Ureter (tissue), 1 donor: ENCODE measurements around the gene ARHGAP6. TPM values are rescaled to one million over a fixed set of nuclear protein-coding genes. Genes with fewer than 3 reads are reported as not detected.

Experiments used
- DNase-seq: peaks from one replicate; pipeline ENCODE4 v3.0.0-alpha.2; 2020; ENCODE audit warnings: low spot score
- total RNA-seq: library from RNA; stranded (reverse); gene quantifications from one replicate; pipeline ENCODE4 v1.2.4, GENCODE V29; 2023
- donor health status: DM: yes; HTN: yes; CAD: no.

ARHGAP6 gene
- total RNA-seq, 1 donor from 2014 or later = 29.6 TPM

DNA sequence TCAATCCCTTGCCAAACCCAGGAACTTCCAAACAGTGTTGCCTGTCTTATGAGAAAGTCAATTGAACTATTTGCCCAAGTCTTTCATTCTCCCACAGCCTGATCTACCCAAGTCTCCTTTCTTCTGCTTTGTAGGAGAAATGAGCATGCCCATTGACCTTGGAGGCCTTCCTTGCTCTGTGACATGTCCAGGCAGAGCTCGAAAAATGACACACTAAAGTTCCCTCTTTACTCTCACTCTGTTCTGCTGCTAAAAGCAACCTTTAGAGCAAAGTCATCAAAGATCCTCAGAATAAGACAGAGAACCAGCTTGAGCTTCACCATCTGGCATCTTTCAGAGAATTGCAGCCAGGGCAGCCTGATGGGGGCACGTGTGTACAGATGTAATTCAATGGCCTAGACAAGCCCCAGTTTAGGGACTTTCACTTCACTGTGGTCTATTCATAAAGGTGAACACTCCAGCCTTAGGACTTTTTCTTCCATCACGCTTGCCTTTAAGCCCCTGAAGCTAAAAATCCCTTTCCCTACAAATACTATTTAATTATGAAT lies 236.1 kb downstream of the ARHGAP6 start:
- DNase-seq = no peak

DNA sequence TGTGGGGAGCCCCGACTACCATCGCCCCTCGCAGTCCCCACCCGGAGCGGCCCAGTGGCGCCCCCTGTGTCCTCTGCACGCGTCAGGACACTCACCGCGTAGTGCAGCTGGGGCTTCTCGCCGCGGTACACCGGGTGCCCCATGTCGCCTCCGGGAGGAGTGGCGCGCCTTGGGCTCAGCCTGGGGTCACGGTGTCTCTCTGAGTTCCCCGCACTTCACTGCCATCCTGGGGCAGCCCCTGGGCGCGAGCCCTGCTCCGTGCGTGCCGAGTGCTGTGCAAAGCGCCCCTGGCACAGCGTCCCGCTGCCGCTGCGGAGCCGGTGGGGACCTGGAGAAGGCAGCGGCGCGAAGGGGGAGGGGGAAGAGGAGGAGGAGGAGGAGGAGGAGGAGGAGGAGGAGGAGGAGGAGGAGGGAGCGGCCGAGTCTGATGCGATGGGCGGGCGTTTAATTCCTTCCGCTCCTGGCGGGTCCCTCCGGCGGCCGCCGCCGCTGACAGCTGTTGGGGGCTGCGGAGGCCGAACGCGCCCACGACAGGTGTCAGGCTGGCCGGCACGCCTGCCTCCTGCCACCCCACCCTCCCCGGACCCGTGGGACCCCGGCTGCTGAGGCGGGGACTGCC lies 238.2 kb downstream of the ARHGAP6 start:
- peak; percentile 68 for DNase-seq

DNA sequence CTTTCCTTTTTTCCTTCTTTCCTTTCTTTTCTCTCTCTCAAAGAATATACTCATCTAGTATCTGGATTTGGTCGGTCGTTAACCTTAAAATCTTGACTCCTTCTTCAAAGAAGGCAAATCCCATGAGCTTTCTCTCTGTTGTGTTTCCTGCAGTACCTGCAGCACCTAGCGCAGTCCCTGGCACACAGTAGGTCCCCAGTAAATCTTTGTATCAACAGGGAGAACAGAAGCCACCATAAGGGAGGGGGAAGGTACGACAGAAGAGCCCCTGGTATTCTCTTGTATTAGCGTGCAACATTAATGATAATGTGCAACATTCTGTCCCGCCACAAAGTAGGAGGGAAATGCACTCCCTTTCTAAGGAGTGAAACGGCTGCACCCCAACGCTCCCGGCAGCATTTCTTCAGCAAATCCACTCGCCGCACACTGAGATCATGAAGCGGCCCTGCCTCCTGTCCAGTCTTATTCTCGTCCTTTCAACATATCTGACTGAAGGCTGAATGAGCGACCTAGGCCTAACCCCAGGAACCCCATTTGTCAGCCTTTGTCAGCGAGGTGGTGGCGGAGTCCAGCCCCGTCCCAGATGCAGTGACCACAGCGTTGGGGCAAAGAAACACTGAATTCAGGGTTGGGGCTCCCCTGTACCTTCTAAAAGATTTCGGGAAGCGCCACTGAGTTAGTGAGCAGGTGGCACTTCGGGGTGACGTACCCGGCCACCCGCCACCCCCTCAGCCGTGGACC lies 238.8 kb downstream of the ARHGAP6 start:
- DNase-seq = no peak

DNA sequence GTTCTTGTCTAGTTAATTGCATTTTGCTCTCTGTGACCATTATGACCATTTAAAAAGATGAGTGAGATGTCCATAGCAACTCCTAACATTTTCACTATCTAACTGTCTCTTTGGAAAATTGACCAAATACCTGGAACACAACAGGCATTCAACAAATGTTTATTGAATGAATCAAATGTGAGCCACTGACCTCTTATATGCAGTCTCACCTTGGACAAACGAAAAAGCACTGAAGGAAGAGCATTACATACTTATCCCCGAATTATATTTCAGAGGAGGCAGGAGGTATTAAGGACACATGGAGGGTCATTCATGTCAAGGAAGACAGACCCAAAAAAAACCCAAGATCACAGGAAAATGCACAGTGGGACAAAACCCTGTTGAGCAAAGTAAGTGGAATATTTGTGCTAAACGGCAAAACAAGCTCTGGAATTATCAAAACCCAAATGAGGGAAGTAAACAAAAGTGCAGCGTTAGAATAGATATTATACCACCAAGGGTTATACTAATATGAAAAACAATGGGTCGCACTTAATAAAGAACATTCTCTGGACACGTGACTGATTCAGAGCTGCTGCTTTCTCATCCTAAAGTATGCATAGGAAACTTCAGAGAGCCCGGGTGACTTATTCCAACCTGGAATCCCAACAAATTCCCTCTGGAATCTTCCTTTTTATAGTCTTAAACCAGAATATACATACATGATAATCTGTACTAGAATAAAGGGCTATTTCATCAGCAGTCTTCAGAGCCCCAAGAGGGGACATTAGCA lies 240.6 kb downstream of the ARHGAP6 start:
- DNase-seq = no peak

DNA sequence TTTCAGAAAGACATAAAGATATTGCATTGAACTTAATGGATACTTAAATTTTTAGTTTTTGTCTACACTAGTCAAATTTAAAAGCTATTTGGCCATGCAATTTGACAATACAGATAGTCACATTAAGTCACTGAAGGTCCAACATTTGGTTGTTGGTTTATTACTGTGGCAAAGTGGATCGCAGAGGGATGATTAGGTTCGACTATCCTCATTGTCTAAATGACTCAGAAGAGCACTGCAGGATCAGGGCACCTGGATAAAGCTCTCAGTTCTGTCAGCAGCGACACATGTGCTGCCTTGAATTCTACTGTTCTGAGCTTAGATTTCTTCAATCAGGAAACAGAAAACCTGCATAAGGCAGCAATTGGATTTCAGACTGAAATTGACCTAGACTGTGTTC lies 241.8 kb downstream of the ARHGAP6 start:
- no peak for DNase-seq

DNA sequence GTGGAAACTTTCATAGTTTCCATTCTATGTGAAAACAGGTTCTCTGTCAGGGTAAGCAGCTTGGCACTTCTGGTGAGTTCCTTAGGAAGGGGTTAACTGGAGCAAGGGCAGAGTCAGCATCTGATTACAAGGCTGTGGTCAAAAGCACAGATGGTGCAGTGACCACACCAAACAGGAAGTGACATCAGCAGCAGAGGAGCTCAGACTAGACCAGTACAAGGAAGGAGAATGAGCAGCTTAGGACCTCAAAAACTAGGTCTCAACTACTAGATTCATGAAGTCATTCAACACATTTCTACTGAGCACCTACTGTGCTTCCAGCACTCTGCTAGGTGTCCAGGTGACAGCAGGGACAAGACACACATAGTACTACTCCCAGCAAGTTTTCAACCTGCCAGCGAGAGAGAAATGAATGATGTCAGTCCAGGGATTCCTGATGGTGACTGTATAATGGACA lies 242.3 kb downstream of the ARHGAP6 start:
- DNase-seq = no peak

DNA sequence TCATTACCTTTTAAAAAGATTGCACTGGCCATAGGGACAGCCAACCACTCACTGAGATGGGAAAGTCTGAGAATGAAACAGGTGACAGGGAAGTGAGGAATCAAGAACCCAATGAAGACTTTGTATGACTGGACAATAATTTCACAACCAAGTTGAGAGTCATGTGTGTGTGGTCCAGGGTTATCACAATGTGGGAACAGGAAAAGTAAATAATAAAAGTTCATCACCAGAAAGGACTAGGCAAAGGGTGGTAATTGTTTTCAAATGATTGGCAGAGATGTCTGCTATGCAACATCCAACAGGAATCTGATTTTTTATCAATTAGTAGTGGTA lies 243.2 kb downstream of the ARHGAP6 start:
- DNase-seq = no peak

DNA sequence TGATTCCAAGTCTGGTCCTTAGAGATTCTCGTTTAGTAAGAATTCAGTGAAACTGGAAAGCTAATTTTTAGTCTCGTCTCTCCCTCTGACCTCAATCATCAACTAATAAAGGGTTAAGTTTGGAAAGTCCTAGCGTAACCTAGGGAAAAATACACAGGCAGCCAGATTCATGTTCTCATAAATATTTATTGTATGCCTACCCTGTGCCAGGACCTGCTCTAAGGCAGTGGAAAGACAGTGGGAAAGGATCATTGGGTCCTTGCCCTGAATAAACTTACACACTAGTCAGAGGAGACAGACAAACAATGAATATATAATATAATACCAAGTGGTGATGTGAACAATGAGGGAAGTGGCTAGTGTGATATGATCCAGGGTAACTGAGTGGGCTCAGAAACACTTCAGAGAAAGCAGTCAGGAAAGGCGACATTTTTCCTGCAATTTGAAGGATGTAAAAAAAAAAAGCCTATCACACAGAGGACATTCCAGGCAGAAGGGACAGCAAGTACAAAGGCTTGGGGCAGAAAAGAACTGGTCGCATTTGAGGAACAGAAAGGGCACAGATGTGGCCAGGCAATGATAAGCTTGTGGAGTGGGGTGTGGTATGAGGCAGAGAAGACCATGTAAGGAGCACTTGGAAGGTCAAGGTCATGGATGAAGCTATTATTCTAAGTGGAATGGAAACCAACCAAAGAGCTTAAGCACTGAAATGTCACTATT lies 243.8 kb downstream of the ARHGAP6 start:
- DNase-seq = no peak

DNA sequence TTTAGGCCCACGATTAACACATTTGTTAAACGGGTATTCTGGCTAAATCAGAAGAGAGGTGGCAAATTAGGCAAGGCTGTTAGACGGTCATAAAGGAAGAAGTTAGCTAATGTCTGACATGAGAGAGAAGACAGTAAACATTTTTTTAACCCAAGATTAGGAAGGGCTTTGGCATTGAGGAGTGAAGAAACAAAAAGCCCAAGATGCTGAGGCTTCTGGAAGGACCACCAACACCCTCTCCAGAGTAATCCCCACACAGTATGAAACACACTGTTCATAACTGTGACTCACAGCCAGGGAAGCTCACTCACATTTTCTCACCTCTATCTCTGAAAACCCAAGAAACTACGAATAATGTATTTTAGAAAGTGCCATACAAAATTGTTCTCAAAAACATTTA lies 244.9 kb downstream of the ARHGAP6 start:
- no peak for DNase-seq

DNA sequence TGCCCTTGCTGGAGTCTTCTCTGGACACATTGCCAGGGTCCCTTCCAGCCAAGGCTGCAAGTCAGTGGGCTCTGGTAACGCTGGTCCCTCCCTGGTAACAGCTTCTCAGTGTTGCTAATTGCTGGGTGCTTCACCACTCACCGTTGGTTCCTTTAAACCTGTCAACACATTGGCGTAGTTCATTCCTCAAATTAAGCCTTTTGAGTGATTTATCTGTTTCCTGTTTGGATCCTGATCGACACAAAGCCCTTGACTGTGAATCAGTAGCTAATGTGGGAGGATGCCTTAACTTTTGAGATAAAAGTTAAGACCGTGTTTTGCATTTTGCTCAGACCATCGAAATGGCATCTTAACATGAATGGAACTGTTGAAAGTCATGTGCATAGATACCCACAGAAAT lies 246.6 kb downstream of the ARHGAP6 start:
- no peak for DNase-seq

DNA sequence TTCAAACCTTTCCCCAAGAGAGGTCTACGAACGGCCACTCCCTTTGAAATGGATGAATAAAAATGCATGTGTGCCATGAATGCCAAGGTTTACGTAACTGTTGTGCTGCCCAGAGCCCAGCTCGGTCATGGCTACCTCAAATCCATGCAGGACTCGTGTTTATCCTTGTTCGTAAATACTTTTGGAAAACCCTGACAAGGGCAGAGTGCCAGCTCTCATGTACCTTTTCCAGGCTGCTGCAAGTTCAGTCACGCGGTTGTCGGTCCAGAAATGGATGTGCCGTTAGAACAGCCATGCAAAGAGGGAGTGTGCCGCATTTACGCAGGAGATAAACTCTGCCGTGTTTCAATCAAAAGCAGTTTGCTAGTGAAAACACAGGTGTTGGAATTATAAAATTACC lies 249.1 kb downstream of the ARHGAP6 start:
- peak; percentile 42 for DNase-seq

DNA sequence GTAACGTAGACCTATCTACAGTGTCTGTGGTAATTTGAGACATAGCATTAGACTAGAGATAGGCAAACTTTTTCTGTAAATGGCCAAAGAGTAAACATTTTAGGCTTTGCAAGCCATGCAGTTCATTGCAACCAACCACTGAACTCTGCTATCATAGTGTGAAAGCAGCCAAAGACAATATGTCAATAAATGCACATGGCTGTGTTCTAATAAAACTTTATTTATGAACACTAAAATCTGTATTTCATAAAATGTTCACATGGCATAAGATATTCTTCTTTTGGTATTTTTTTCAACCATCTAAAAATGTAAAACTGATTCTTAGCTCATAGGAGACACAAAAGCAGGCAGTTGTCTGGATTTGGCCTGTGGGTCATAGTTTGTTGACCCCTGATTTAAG lies 251.6 kb downstream of the ARHGAP6 start:
- DNase-seq = no peak

DNA sequence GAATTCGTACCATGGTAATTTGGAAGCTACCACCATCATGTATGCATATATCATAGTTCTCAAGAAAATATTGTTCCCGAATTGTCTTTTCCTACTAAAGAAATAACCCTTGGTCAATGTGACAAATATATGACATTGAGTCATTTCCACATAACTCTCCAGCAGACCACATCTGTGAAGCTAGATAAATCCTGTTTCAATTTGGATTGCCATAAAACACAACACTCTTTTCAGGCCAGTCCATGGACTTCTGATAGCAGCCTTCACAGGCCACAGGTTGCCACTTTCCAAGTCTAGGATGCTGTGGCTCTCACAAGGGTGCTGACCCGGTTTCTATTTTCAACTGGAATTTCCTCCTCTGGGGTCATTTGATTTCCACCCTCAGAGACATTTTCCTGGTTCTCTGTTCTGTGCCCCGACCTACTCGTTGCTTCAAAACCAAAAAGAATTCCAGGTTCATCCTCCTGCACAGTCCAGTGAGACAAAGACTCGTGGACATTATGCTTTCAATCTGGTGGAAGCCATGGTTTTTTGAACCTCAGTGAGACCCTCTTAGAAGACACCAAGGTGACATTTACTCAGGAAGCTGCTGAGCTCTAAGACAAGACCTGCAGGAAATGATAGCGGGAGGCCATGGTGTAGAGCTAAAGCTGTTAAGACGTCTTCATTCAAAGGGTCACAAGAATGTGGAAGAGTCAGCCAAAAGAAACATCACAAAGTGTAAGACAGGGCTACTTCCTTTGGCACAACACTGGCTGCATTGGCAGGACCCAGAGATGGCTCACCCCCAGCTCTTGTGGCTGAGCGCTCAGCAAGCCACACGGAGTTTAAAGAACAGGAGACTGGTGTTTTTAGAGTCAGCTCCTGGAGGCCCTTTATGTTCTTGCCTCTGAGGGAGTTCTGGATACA lies 252.8 kb downstream of the ARHGAP6 start:
- DNase-seq = no peak

DNA sequence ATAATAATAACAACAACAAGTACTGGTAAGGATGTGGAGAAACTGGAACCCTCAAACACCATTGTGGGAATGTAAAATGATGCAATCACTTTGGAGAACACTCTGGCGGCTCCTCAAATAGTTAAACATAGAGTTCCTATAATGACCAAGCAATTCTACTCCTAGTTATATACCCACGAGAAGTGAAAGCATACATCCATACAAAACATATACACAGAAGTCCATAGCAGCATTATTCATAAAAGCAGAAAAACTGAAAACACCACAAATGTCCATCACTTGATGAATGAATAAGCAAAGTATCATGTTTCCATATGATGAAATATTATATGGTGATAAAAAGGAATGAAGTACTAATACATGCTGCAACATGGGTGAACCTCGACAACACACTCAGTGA lies 255.8 kb downstream of the ARHGAP6 start:
- no peak for DNase-seq

DNA sequence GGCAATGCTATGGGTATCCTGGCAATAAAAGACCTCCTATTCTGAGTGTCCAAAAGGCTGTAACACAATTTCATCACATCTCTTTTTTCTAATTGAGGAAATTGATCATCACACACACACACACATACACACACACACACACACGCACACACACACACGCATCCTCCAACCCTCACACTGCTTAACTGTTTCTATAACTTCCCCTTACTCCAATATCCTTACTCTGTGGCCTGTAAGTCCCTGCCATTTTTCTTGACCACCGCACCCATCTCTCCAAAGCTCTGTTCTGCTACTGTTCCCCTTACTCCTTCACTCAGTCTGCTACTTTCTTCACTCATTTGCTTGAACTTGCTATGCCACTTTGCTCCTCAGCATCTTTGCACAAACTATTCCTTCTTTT lies 256.9 kb downstream of the ARHGAP6 start:
- no peak for DNase-seq

DNA sequence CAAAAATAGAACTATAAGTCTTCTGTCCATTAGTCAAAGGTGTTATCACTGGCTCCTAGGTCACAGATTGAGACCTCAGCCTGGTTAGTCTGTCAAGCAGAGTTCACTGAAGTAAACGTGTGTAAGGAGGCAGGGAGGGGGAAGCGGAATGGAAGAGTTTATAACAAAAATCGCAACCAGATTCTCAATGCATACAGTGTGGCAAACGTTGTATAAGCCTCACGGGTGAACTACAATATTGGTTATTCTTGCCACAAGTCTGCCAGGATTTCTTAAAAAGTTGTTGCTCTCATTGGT lies 257.7 kb downstream of the ARHGAP6 start:
- DNase-seq = no peak

DNA sequence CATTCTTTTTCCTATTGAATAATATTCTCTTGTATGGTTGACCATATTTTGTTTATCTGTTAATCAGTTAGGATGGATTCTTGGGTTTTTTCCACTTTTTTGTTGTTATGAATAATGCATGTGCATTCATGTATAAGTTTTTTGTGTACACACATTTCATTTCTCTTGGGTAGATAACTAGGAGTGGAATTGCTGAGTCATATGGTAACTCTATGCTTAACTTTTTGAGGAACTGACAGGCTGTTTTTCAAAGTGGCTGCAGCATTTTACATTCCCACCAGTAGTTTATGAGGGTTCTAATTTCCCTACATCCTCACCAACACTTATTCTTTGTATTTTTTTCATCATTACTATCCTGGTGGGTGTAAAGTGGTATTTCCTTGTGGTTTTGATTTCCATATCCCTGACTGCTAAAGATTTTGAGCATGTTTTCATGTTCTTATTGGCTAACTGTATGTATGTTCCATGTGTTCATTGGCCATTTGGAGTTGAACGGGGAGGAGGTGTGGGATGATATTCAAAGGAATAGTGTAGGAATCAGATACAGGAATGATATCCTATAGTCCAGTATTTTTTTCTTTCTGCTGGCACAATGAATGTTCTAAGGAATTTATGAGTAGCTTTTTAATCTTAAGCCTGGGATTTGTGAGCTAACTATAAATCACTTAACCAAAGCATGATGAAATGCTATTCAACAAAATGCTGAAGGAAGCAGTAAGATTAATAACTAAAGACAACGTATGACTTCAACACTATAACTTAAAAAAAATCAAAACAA lies 258.2 kb downstream of the ARHGAP6 start:
- no peak for DNase-seq

DNA sequence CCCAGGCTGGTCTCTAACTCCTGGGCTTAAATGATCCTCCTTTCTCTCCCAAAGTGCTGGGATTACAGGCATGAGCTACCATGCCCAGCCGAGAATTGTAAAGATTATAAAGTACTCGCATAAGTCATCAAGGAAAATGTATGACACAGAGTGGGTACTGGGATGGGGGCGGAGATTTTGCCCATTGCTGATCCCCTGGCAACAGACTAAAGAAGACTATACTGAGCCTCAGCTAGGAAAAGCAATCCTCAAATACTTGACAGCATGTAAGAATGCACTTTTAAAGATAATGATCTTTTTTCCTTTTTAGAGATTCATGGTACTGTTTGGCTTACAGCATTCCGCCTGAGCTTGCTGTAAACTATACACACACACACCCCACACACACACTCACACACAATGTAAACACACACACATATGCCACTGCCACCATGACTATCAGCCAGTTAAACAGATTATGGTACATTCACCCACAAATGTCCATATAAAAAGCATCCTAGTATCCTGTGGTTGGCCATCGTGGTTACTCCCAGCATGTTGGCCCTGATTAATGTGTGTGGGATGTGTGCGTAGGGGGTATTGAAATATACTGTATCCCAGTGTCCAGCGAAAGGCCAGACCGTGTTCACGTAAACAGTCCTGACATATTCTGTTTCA lies 259.5 kb downstream of the ARHGAP6 start:
- no peak for DNase-seq

DNA sequence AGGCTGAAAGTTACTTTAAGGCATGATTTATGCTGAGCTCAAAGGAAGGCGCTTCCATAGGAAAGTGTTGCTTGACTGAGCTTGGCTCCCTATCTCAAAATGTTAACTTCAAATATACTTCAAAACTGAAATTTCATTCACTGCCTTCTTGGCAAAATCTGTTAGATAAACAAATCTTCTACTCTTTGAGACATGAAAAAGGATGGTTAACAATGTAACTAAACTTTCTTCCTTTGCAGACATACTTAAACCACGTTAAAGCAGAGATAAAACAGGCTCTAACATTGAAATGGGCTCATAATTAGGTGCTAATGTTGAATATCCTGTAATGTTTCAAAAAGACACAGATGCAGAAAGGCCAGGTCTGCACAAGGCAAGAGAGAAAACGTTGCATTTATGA lies 262.1 kb downstream of the ARHGAP6 start:
- no peak for DNase-seq

DNA sequence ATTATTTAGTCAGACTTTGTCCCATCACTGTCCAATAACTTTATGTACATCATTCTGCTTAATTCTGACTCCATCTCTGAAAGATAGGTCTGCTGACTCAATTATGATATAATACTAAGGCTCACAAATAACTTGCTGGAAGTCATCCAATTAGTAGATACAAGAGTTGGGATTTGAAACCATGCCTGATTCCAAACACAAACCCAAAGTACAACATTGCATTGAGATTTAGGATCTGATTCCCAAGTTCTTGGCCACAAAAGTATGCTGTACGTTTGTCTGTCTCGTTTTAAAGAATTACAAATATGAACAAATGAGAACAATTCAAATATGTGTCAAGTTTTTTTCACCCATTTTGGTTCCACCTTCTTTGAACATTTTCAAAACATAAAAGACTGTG lies 263.8 kb downstream of the ARHGAP6 start:
- DNase-seq = no peak
